Measurements from ENCODE around the gene HMX1. TPM values are rescaled to one million over a fixed set of nuclear protein-coding genes. Genes with fewer than 3 reads are reported as not detected.

The HMX1 gene
- total RNA-seq, 1 donor from 2014 or later: not detected

GRCh38 chr4:8900588-8900987, 28.9 kb upstream of the HMX1 start:
- Histone ChIP-seq H3K36me3 (no peaks in the 10 kb centered on the region), H3K4me1 (no peaks in the 10 kb centered on the region), H3K27me3 (ENCODE audit: low read depth) (peaks cover 79% of the 10 kb centered on the region), H3K4me3 (no peak overlapping the region), H3K9me3 (replicated peaks) (peaks cover 47% of the 10 kb centered on the region), H3K27ac (replicated peaks) (no peak overlapping the region)
- no peak for DNase-seq
- no peak for TF ChIP-seq CTCF (IDR thresholded peaks at IDR 0.05; ENCODE audit: borderline replicate concordance)
- intact Hi-C loops (cut with micrococcal nuclease): no loop called here

GRCh38 chr4:8898419-8898818, 26.8 kb upstream of the HMX1 start:
- TF ChIP-seq CTCF (IDR thresholded peaks at IDR 0.05; ENCODE audit: borderline replicate concordance): no peak
- Histone ChIP-seq H3K36me3 (no peaks in the 10 kb centered on the region), H3K27ac (replicated peaks) (no peak overlapping the region), H3K27me3 (ENCODE audit: low read depth) (peaks cover 79% of the 10 kb centered on the region), H3K4me3 (no peak overlapping the region), H3K4me1 (peaks cover 11% of the 10 kb centered on the region), H3K9me3 (replicated peaks) (peaks cover 38% of the 10 kb centered on the region)
- intact Hi-C loops (cut with micrococcal nuclease): no loop called here
- DNase-seq: no peak

- Histone ChIP-seq H3K4me3 (no peak overlapping the region), H3K36me3 (no peaks in the 10 kb centered on the region), H3K4me1 (peaks cover 19% of the 10 kb centered on the region), H3K9me3 (replicated peaks) (peaks cover 29% of the 10 kb centered on the region), H3K27me3 (ENCODE audit: low read depth) (peaks cover 87% of the 10 kb centered on the region), H3K27ac (replicated peaks) (no peak overlapping the region)
- no peak for DNase-seq
- TF ChIP-seq CTCF (IDR thresholded peaks at IDR 0.05; ENCODE audit: borderline replicate concordance): no peak
- intact Hi-C loops (cut with micrococcal nuclease): no loop called here
Measured at GRCh38 chr4:8897251-8898167, 25.9 kb upstream of the HMX1 start.

GRCh38 chr4:8896506-8896905, 24.9 kb upstream of the HMX1 start:
- H3K27ac ChIP-seq (replicated peaks): no peak overlapping the region
- no peak overlapping the region for H3K4me3 ChIP-seq
- no peak for DNase-seq
- H3K27me3 ChIP-seq (ENCODE audit: low read depth): peaks cover 97% of the 10 kb centered on the region
- intact Hi-C loops (cut with micrococcal nuclease): no loop called here
- H3K36me3 ChIP-seq: no peaks in the 10 kb centered on the region
- no peak for TF ChIP-seq CTCF (IDR thresholded peaks at IDR 0.05; ENCODE audit: borderline replicate concordance)
- peaks cover 19% of the 10 kb centered on the region for H3K9me3 ChIP-seq (replicated peaks)
- peaks cover 19% of the 10 kb centered on the region for H3K4me1 ChIP-seq

GRCh38 chr4:8896071-8896470, 24.4 kb upstream of the HMX1 start:
- H3K9me3 ChIP-seq (replicated peaks): peaks cover 15% of the 10 kb centered on the region
- DNase-seq: no peak
- no peak overlapping the region for H3K27ac ChIP-seq (replicated peaks)
- H3K4me3 ChIP-seq: no peak overlapping the region
- no peak for TF ChIP-seq CTCF (IDR thresholded peaks at IDR 0.05; ENCODE audit: borderline replicate concordance)
- no peaks in the 10 kb centered on the region for H3K36me3 ChIP-seq
- H3K27me3 ChIP-seq (ENCODE audit: low read depth): peaks cover 100% of the 10 kb centered on the region
- peaks cover 19% of the 10 kb centered on the region for H3K4me1 ChIP-seq
- intact Hi-C loops (cut with micrococcal nuclease): no loop called here
